ENCODE data around the gene UBP1.

GRCh38 chr3:33425453-33425852, 14.8 kb downstream of the UBP1 start:
- TF ChIP-seq REST (IDR thresholded peaks at IDR 0.05; ENCODE audit: low read depth), result no peak
- TF ChIP-seq TEAD4 (IDR thresholded peaks at IDR 0.05), result no peak
- TF ChIP-seq TAF1 (IDR thresholded peaks at IDR 0.05; ENCODE audit: low read depth), result no peak
- TF ChIP-seq CREB1 (IDR thresholded peaks at IDR 0.05; ENCODE audit: low read depth), result no peak
- no peak for TF ChIP-seq CEBPB (IDR thresholded peaks at IDR 0.05)
- no peak for TF ChIP-seq EP300 (IDR thresholded peaks at IDR 0.05; ENCODE audit: borderline replicate concordance)
- TF ChIP-seq FOXM1 (IDR thresholded peaks at IDR 0.05; ENCODE audit: borderline replicate concordance, low read depth), result no peak
- no peak for TF ChIP-seq ZBTB7A (IDR thresholded peaks at IDR 0.05; ENCODE audit: low read depth)
- TF ChIP-seq YY1 (IDR thresholded peaks at IDR 0.05; ENCODE audit: low read depth), result no peak

Data from Ishikawa (cell line).